Astrocyte (in vitro differentiated cells and primary cell): ENCODE data around the gene RTP3. TPM values are rescaled to one million over a fixed set of nuclear protein-coding genes. Genes with fewer than 3 reads are reported as not detected.

Experiments used
- DNase-seq: peaks from one replicate; pipeline ENCODE4 v3.0.0-alpha.2; 2010; ENCODE audit warnings: low read depth
- FAIRE-seq: peaks from 2 replicates; lab custom pipeline; 2011; peaks lifted over from hg19 to GRCh38; lab: Jason Lieb, UNC
- H2AFZ ChIP-seq: 2 replicates; pipeline ENCODE4 v1.6.0; 2012; ENCODE audit warnings: low read depth, low read length, inconsistent platforms
- H3K27ac ChIP-seq: 2 replicates; pipeline ENCODE4 v1.5.1; 2011; ENCODE audit warnings: low read depth, low read length, inconsistent platforms
- H3K27me3 ChIP-seq: 2 replicates; pipeline ENCODE4 v1.6.0; 2011; ENCODE audit warnings: low read length, inconsistent platforms; ENCODE audit not compliant: insufficient read depth
- H3K36me3 ChIP-seq: 2 replicates; pipeline ENCODE4 v1.5.1; 2011; ENCODE audit warnings: low read length, inconsistent platforms; ENCODE audit not compliant: insufficient read depth
- H3K4me1 ChIP-seq: 2 replicates; pipeline ENCODE4 v1.5.1; 2011; ENCODE audit warnings: low read length, inconsistent platforms; ENCODE audit not compliant: insufficient read depth
- H3K4me2 ChIP-seq: 2 replicates; pipeline ENCODE4 v1.6.0; 2012; ENCODE audit warnings: low read length, inconsistent platforms
- H3K4me3 ChIP-seq: 2 replicates; pipeline ENCODE4 v1.5.1; 2011; ENCODE audit warnings: low read depth, mild to moderate bottlenecking, low read length, inconsistent platforms; ENCODE audit not compliant: insufficient read depth
- H3K79me2 ChIP-seq: 2 replicates; pipeline ENCODE4 v1.6.0; 2012; ENCODE audit warnings: mild to moderate bottlenecking, low read length, inconsistent platforms; ENCODE audit not compliant: insufficient read depth
- H3K9ac ChIP-seq: 2 replicates; pipeline ENCODE4 v1.6.0; 2012; ENCODE audit warnings: mild to moderate bottlenecking, low read length, inconsistent platforms
- H3K9me3 ChIP-seq: 2 replicates; pipeline ENCODE4 v1.5.1; 2012; ENCODE audit warnings: low read depth, mild to moderate bottlenecking, low read length, inconsistent platforms; ENCODE audit not compliant: insufficient read depth
- H4K20me1 ChIP-seq: 2 replicates; pipeline ENCODE4 v1.6.0; 2012; ENCODE audit warnings: low read length, inconsistent platforms; ENCODE audit not compliant: insufficient read depth
- H3K27ac Mint-ChIP-seq: one replicate; pipeline ENCODE4 v1.8.0; 2021; ENCODE audit warnings: mild to moderate bottlenecking, mixed read lengths; ENCODE audit not compliant: unreplicated experiment
- H3K27me3 Mint-ChIP-seq: one replicate; pipeline ENCODE4 v1.8.0; 2021; ENCODE audit warnings: low read depth, mixed read lengths; ENCODE audit not compliant: unreplicated experiment
- H3K36me3 Mint-ChIP-seq: one replicate; pipeline ENCODE4 v1.8.0; 2021; ENCODE audit warnings: low read depth, mixed read lengths; ENCODE audit not compliant: unreplicated experiment
- H3K4me1 Mint-ChIP-seq: one replicate; pipeline ENCODE4 v1.8.0; 2021; ENCODE audit warnings: low read depth, mixed read lengths; ENCODE audit not compliant: unreplicated experiment
- H3K4me3 Mint-ChIP-seq: one replicate; pipeline ENCODE4 v1.8.0; 2021; ENCODE audit warnings: mild to moderate bottlenecking, moderate library complexity, mixed read lengths; ENCODE audit not compliant: unreplicated experiment
- H3K9me3 Mint-ChIP-seq: one replicate; pipeline ENCODE4 v1.8.0; 2021; ENCODE audit warnings: mild to moderate bottlenecking, mixed read lengths; ENCODE audit not compliant: unreplicated experiment
- EZH2 ChIP-seq: IDR thresholded peaks from 2 replicates; pipeline ENCODE4 v1.6.1; 2012; ENCODE audit warnings: mild to moderate bottlenecking, low read length, inconsistent platforms; ENCODE audit not compliant: insufficient read depth
- total RNA-seq: library from RNA; stranded (reverse); gene quantifications from 2 replicates; pipeline ENCODE4 v1.2.1, GENCODE V29; 2021
- TF ChIP-seq, protein P1 (sequence below): IDR thresholded peaks from 2 replicates; pipeline ENCODE4 v1.5.1; 2011; ENCODE audit warnings: low read depth, mild to moderate bottlenecking, inconsistent platforms, low read length, moderate library complexity; ENCODE audit not compliant: insufficient read depth

The RTP3 gene
- total RNA-seq, 1 donor from 2014 or later: not detected

DNA sequence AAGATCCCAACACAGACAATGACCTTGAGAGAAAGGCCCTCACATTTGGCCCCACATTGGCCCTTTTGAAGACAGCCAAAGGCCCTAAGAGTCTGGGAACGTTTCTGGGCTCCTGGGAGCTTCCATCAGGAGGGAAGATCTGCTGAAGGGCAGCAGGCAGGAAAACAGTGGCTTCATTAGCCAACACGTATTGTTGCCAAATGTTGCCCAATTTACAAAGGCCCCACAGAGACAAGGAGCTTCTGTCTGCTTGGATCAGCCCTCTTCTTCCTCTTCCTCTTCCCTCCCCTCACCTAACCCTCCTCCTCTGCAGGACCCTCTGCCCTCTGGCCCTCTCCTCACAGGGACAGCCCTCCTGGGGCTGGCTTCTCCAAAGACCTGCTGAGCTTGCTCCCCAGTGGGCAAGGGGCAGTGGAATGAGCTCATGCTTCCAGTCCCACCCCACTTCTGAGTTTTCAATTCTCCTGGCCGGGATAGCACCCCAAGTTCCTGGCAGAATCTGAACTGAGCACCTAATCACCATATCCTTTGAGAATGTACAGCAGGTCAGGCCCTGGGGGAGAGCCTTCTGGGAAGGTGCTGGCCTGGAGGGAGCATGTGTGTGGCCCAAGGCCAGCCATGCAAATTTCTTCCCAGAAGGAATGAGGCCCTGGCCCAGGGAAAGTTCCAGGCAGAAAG, 28.0 kb upstream of the RTP3 start:
- H2AFZ ChIP-seq: no peak overlapping the region
- Mint-ChIP-seq H3K36me3 (no peaks in the 10 kb centered on the region), H3K4me3 (no peak overlapping the region), H3K4me1 (no peaks in the 10 kb centered on the region), H3K27me3 (peaks cover 62% of the 10 kb centered on the region), H3K9me3 (peaks cover 10% of the 10 kb centered on the region), H3K27ac (no peak overlapping the region)
- H3K9me3 ChIP-seq: no peaks in the 10 kb centered on the region
- H3K27ac ChIP-seq: no peak overlapping the region
- no peak overlapping the region for H3K9ac ChIP-seq
- TF ChIP-seq EZH2: no peak
- TF ChIP-seq, protein P1, sequence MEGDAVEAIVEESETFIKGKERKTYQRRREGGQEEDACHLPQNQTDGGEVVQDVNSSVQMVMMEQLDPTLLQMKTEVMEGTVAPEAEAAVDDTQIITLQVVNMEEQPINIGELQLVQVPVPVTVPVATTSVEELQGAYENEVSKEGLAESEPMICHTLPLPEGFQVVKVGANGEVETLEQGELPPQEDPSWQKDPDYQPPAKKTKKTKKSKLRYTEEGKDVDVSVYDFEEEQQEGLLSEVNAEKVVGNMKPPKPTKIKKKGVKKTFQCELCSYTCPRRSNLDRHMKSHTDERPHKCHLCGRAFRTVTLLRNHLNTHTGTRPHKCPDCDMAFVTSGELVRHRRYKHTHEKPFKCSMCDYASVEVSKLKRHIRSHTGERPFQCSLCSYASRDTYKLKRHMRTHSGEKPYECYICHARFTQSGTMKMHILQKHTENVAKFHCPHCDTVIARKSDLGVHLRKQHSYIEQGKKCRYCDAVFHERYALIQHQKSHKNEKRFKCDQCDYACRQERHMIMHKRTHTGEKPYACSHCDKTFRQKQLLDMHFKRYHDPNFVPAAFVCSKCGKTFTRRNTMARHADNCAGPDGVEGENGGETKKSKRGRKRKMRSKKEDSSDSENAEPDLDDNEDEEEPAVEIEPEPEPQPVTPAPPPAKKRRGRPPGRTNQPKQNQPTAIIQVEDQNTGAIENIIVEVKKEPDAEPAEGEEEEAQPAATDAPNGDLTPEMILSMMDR: no peak
- no peaks in the 10 kb centered on the region for H3K79me2 ChIP-seq
- FAIRE-seq: no peak
- H3K4me2 ChIP-seq: no peak overlapping the region
- no peaks in the 10 kb centered on the region for H3K36me3 ChIP-seq
- H4K20me1 ChIP-seq: no peaks in the 10 kb centered on the region
- DNase-seq: no peak
- H3K4me3 ChIP-seq: no peak overlapping the region
- no peaks in the 10 kb centered on the region for H3K4me1 ChIP-seq
- peaks cover 28% of the 10 kb centered on the region for H3K27me3 ChIP-seq

DNA sequence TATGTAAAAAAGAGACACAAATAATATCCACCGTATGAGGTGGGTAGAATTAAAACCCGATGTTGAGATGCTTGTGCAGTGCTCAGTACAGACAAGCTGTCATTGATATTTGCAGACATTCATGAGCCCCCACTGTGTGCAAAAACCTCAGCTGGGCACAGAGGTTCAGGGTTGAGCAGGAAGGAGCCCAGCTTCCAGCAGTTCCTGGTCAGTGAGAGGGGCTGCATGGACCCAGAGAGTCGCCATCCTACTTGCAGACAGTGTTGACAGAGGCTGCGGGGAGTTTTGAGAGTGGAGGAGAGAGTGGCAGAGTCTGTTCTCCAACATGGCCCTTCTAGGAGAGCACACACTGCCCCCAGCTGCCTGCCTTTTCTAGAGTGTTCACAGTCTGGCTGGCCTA, 26.9 kb upstream of the RTP3 start:
- H3K4me3 Mint-ChIP-seq: no peak overlapping the region
- no peak overlapping the region for H3K27ac ChIP-seq
- H3K27me3 ChIP-seq: peaks cover 19% of the 10 kb centered on the region
- FAIRE-seq (no peak), DNase-seq (no peak)
- no peak overlapping the region for H3K4me2 ChIP-seq
- H3K4me1 ChIP-seq: no peaks in the 10 kb centered on the region
- no peak overlapping the region for H3K4me3 ChIP-seq
- no peaks in the 10 kb centered on the region for H3K9me3 ChIP-seq
- no peak overlapping the region for H3K27ac Mint-ChIP-seq
- no peaks in the 10 kb centered on the region for H3K36me3 ChIP-seq
- H3K9me3 Mint-ChIP-seq: peaks cover 14% of the 10 kb centered on the region
- no peaks in the 10 kb centered on the region for H4K20me1 ChIP-seq
- no peak overlapping the region for H2AFZ ChIP-seq
- H3K36me3 Mint-ChIP-seq: no peaks in the 10 kb centered on the region
- no peak overlapping the region for H3K9ac ChIP-seq
- peaks cover 53% of the 10 kb centered on the region for H3K27me3 Mint-ChIP-seq
- no peaks in the 10 kb centered on the region for H3K4me1 Mint-ChIP-seq
- H3K79me2 ChIP-seq: no peaks in the 10 kb centered on the region
- TF ChIP-seq, protein P1: no peak
- TF ChIP-seq EZH2: no peak

DNA sequence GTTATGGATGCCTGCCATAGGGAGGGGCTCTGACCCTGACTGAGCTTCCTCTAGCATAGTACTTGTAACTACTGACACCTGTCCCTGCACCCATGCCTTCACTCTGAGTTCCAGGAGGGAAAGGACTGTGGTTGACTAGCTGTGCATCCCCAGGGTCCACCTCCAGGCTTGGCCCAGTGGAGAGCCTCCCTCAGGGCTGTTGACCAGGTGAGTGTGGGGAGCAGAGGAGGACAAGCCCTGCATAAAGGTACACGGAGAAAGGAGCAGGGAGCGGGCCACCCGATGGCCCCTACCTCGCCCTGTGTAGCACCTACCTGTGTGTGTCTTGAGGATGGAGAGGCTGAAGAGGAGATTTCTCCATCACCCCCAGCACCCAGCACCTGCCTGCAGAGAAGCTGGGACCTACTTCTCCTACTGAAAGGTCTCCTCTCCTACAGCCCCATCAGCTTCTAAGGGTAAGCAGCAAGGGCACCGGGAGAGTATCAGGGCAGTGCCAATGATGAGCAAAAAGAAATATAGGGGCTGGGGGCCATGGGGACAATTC, 26.3 kb upstream of the RTP3 start:
- Mint-ChIP-seq H3K27me3 (peaks cover 50% of the 10 kb centered on the region), H3K4me1 (no peaks in the 10 kb centered on the region), H3K4me3 (no peak overlapping the region), H3K9me3 (peaks cover 14% of the 10 kb centered on the region), H3K36me3 (no peaks in the 10 kb centered on the region), H3K27ac (no peak overlapping the region)
- H3K27ac ChIP-seq: no peak overlapping the region
- no peaks in the 10 kb centered on the region for H3K36me3 ChIP-seq
- TF ChIP-seq EZH2: no peak
- TF ChIP-seq, protein P1: no peak
- no peaks in the 10 kb centered on the region for H4K20me1 ChIP-seq
- H2AFZ ChIP-seq: no peak overlapping the region
- DNase-seq (no peak), FAIRE-seq (no peak)
- no peak overlapping the region for H3K4me2 ChIP-seq
- no peaks in the 10 kb centered on the region for H3K9me3 ChIP-seq
- H3K79me2 ChIP-seq: no peaks in the 10 kb centered on the region
- H3K4me1 ChIP-seq: no peaks in the 10 kb centered on the region
- no peak overlapping the region for H3K9ac ChIP-seq
- no peak overlapping the region for H3K4me3 ChIP-seq
- H3K27me3 ChIP-seq: peaks cover 16% of the 10 kb centered on the region
